GDM1 (cell line): ENCODE measurements around the gene IDE.
A peak's percentile ranks its signal among the peaks of the same experiment; 100 is the strongest.
"Not testable (repeated sequence)": the region's sequence is repeated elsewhere in the genome, so short reads cannot be mapped to it uniquely, and the experiment has no call there.

Source experiments
- DNase-seq: peaks from one replicate; lab custom pipeline; 2025; lab: John Stamatoyannopoulos, UW

The IDE gene

DNA sequence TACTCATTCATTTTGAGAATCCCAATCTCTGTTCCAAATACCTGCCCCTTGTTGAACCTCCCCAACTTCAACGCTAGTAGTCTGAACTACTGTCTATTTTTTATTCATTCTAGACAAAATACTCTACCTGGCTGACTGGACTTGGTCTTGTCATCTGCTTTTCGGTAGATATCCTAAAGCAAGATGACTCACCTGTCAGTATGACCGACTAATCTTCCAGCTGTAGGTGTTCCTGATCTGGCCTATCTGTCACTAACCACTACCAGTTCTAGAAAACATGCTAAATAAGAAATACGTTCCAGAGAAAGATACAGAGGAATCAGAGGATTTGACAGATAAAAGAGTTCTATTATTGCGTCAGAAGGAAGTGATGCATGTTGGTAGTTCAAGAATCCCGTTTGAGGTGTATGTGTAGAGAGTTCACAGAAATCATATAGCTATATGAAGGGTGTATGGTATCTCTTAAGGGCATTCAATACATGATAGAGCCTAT, 81.1 kb downstream of the IDE start:
- no peak for DNase-seq

GRCh38 chr10:92490387-92490786, 83.5 kb downstream of the IDE start:
- DNase-seq = no peak

DNA sequence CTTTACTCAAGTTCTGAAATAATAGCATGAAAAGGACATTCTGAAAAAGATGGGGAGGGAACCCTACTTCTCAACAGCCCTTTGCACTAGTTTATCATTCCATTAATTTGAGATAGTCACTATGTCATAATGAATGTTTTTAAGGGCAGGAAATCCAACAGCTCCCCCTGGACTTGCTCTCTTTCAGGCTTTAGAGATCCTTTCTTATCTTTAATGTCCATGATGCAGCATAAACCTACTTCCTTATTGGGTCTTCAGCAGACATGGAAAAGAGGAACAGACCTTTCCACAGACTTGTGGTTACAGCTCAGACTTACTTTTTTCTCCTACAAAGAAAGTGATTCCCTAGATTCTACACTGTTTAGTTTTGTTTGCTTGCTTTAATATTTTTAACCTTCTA, 87.3 kb downstream of the IDE start:
- peak; percentile 74 for DNase-seq

DNA sequence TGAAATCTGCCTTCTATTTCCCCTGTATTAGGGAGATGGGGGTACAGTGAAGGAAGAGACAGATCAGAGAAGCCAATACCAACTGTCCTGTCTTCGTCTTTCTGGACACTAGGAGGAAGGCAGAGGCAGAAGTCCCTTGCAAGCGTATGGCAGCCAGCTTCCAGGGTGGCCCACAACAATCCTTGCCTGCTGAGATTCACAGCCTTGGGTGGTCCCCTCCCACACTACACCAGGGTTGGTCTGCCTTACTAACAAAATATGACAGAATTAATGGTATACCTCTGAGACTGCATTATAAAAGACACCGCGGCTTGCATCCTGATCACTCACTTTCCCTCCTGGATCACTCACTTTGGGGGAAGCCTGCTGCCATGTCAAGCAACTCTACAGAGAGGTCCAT, 90.4 kb downstream of the IDE start:
- DNase-seq = no peak

DNA sequence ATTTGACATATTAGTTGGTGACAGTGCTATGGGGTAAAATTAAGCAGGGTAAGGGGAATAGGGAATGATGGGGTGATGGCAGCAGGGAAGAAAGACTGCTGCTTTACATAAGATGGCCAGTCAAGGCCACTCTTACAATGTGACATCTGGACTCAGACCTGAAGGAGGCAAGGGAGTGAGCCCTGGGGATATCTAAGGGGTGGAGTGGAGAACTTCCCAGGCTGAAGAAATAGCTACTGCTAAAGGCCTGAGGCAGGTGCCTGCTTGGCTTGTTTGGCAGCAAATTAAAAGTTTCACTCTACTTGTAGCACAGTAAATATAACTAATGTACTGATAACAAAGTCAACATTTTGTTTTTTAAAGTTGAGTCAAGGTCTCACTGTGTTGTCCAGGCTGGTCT, 93.5 kb downstream of the IDE start:
- no peak for DNase-seq

- no peak for DNase-seq
Measured at GRCh38 chr10:92479547-92479946, 94.3 kb downstream of the IDE start.

DNA sequence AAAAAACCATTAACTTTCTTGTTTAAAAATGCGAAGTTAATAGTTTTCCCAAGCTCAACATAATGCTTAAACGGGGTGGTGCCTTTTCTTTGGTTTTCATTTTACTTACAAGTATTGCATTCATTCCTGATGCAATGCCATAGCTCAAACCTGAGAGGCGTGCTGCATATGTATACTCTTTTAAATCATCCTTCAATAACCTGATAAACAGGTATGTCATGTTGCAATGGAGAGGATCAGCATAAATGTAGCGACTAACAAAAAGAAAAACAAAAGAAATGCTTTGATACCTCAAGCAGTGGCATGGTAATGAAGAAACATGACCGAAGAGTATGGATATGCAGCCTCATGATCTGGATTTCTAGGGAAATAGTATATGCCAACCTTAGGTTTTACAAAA, 95.4 kb downstream of the IDE start:
- no peak for DNase-seq

- no peak for DNase-seq
Measured at GRCh38 chr10:92475357-92475868, 98.5 kb downstream of the IDE start.

DNA sequence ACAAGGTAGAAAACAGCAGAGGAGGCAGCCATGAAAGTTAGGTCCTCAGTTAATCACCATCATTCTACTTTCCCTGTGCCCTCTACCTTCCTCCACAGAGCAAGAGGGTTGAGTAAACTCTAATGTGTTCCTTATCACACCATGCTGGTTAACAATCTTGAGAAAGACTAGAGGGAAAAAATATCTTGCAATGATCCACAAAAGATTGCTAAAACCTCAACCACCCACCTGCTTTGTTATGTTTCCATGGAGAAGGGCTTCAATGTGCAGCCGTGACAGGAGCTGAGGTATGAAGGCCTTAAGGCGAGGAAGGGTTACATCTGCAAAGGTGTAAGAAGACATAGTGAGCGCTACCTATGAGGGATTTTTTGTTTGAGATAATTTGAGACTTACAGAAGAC, 103.9 kb downstream of the IDE start:
- DNase-seq = no peak

DNA sequence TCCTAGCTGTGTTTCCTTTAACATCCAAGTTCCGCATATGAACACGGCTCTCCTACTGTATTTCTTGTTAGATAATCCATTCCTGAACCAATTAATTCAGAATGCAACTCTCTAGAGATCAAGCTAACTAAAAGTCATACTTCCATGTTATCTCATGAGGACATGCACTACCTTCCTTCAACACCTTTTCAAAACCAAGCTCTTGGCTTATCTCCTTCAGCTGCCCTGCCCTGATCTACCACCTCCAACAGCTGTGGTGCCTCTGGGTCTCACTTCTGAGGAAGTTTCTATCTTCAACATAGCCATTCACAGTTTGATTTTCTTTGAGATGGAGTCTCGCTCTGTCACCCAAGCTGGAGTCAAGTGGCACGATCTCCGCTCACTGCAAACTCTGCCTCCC, 109.5 kb downstream of the IDE start:
- DNase-seq = no peak

DNA sequence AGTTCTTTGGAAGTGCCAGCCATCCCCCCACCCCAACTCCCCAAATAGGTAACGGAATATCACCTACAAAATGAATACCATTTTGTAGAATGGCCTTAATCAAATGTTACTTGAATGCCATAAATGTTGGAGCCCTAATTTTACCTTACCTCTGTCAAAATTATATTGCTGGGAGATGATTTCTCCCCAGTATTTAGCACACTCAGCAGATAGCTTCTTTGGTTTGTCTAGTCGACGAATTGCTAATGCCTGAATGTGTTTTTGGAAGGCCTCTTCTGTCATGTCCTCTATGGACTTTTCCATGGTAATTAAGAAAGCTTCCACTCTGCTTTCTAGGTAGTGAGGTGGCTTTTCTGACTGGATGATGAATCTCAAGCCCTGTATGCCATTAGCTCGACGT, 110.3 kb downstream of the IDE start:
- no peak for DNase-seq

DNA sequence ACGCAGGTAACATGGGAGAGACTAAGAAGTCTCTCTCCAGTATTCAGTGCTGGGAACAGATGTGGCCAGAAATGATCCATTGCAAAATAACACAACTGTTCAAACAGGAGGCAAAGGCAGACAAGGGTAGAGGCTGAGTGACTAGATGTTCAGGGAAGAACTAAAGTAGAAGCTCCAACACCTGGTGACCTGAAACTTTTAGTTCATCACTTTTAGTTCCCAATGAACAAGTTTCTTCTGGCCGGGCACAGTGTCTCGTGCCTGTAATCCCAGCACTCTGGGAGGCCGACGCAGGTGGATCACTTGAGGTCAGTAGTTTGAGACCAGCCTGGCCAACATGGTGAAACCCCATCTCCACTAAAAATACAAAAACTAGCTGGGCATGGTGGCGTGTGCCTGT, 118.9 kb downstream of the IDE start:
- not testable (repeated sequence) for DNase-seq

- DNase-seq = no peak
Measured at GRCh38 chr10:92452313-92452712, 121.6 kb downstream of the IDE start.

DNA sequence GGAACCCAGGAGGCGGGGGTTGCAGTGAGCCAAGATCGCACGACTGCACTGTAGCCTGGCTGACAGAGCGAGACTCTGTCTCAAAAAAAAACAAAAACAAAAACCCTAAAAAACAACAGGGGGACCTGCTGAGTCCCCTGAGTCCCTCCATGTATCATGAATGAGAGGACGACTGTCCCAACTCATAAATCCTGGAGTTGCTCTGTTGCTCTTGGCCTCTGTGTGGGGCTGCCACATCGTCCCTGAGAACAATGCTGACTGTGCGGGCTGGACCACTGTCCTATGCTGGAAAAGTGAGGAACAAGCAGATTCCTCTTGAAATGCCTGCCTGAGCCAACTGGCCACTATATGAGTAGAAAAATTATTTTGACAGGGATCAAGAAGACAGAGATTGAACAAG, 122.5 kb downstream of the IDE start:
- no peak for DNase-seq

DNA sequence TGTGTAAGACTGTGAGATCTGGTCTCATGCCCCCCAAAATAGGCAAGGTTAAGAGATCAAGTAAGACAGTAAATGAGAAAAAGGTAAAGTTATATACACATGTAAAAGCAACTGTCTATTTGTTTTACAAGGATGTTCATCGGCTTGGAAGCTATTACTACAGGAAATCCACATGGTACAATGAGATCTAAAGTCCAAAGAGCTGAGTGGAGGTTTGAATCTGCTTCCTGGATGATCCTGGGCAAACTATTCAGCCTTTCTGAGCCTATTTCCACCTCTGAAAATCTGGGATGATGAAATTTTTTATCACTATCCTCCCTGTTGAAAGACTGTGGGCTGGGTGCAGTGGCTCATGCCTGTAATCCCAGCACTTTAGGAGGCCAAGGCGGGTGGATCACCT, 123.0 kb downstream of the IDE start:
- DNase-seq = no peak

DNA sequence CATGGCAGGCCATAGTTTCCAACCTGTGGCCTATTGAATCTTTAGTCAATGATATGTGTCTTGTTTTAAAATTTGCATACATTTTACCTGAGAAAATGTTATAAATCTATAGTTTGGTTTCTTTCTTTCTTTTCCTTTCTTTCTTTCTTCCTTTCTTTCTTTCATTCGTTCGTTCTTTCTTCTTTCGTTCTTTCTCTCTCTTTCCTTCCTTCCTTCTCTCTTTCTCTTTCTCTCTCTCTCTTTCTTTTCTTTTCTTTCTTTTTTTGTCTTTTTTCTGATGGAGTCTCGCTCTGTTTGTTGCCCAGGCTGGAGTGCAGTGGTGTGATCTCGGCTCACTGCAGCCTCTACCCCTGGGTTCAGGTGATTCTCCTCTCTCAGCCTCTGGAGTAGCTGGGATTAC, 133.3 kb downstream of the IDE start:
- DNase-seq = no peak

- no peak for DNase-seq
Measured at GRCh38 chr10:92438220-92438619, 135.7 kb downstream of the IDE start.

DNA sequence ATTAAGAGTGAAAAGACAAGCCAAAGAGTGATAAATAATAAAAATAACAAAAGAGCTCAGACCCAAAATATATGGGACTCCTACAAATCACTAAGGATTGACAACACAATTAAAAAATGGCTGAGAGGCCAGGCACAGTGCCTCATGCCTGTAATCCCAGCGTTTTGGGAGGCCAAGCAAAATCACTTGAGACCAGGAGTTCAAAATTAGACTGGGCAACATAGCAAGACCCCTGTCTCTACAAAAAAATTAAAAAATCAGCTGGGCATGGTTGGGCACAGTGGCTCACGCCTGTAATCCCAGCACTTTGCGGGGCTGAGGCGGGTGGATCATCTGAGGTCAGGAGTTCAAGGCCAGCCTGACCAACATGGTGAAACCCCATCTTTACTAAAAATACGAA, 137.3 kb downstream of the IDE start:
- no peak for DNase-seq

DNA sequence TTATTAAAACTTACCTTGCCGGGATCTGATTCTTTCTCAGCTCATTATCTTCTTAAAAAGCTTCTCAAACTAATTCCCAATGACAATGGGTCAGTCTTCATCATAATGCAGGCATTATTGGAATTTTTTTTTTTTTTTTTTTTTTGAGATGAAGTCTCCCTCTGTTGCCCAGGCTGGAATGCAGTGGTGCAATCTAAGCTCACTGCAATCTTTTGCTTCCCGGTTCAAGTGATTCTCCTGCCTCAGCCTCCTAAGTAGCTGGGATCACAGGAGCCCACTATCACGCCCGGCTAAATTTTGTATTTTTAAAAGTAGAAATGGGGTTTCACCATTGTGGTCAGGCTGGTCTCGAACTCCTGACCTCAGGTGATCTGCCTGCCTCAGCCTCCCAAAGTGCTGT, 137.8 kb downstream of the IDE start:
- not testable (repeated sequence) for DNase-seq

GRCh38 chr10:92434385-92434784, 139.5 kb downstream of the IDE start:
- no peak for DNase-seq

GRCh38 chr10:92432596-92432995, 141.3 kb downstream of the IDE start:
- DNase-seq = no peak

DNA sequence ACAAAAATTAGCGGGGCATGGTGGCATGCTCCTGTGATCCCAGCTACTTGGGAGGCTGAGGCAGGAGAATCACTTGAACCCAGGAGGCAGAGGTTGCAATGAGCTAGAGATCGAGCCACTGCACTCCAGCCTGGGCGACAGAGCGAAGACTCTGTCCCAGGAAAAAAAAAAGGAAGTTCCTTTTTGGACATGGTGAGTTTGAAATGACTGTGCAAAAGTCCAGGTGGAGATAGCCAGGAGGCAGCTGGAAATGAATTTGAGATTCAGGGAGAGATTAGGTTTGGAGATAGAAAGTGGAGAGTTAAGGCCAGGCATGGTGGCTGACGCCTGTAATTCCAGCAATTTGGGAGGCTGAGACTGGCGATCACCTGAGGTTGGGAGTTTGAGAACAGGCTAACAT, 143.8 kb downstream of the IDE start:
- DNase-seq = no peak

DNA sequence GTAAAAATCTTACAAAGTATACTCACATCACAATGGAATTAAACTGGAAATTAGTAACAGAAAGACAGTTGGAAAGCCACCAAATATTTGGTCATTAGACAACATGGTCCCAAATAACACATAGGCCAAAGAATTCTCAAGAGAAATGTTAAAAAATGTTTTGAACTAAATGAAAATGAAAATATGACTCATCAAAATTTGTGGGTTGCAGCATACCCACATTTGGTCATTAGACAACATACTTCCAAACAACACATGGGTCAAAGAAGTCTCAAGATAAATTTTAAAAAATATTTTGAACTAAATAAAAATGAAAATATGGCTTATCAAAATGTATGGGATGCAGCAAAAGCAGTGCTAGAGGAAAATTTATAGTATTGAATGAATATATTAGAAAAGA, 152.3 kb downstream of the IDE start:
- no peak for DNase-seq

GRCh38 chr10:92420546-92421275, 153.2 kb downstream of the IDE start:
- no peak for DNase-seq
